NCI-H187 treated with DMSO at 0.1 percent for 48 hours (cell line): ENCODE measurements around the gene DPM2.
A peak's percentile ranks its signal among the peaks of the same experiment; 100 is the strongest.

Experiments used
- DNase-seq: peaks from one replicate; lab custom pipeline; 2025; lab: John Stamatoyannopoulos, UW

Gene DPM2

GRCh38 chr9:127973169-127974000 is 35.7 kb upstream of the DPM2 start:
- DNase-seq, result no peak

- DNase-seq, result no peak
Observed at GRCh38 chr9:127972236-127972871, 34.7 kb upstream of the DPM2 start.

- DNase-seq, result no peak
Observed at GRCh38 chr9:127971357-127972235, 33.9 kb upstream of the DPM2 start.

- DNase-seq, result peak; percentile 49
Observed at GRCh38 chr9:127970401-127971313, 33.0 kb upstream of the DPM2 start.

GRCh38 chr9:127968700-127969383 is 31.2 kb upstream of the DPM2 start:
- no peak for DNase-seq

GRCh38 chr9:127968042-127968441 is 30.4 kb upstream of the DPM2 start:
- no peak for DNase-seq

- no peak for DNase-seq
Observed at GRCh38 chr9:127967151-127967809, 29.6 kb upstream of the DPM2 start.

- no peak for DNase-seq
Observed at GRCh38 chr9:127966416-127967150, 28.9 kb upstream of the DPM2 start.

- DNase-seq, result no peak
Observed at GRCh38 chr9:127965953-127966352, 28.3 kb upstream of the DPM2 start.

GRCh38 chr9:127963359-127964064 is 25.9 kb upstream of the DPM2 start:
- DNase-seq, result no peak

GRCh38 chr9:127963041-127963358 is 25.3 kb upstream of the DPM2 start:
- no peak for DNase-seq

- no peak for DNase-seq
Observed at GRCh38 chr9:127962278-127962677, 24.6 kb upstream of the DPM2 start.

- no peak for DNase-seq
Observed at GRCh38 chr9:127961613-127962155, 24.0 kb upstream of the DPM2 start.

- no peak for DNase-seq
Observed at GRCh38 chr9:127961155-127961490, 23.5 kb upstream of the DPM2 start.

- DNase-seq, result no peak
Observed at GRCh38 chr9:127960410-127961154, 22.9 kb upstream of the DPM2 start.

- no peak for DNase-seq
Observed at GRCh38 chr9:127959841-127960409, 22.3 kb upstream of the DPM2 start.

GRCh38 chr9:127959398-127959797 is 21.7 kb upstream of the DPM2 start:
- no peak for DNase-seq

GRCh38 chr9:127958728-127959127 is 21.1 kb upstream of the DPM2 start:
- no peak for DNase-seq
